H1 (cell line): Measurements from ENCODE around the gene NKAIN1.
"Not testable (repeated sequence)": the region's sequence is repeated elsewhere in the genome, so short reads cannot be mapped to it uniquely, and the experiment has no call there.

Experiments used
- KDM5A ChIP-seq: fragments of 200-600 bp; IDR thresholded peaks from 2 replicates; pipeline ENCODE4 v1.7.1; 2012; ENCODE audit warnings: mild to moderate bottlenecking, low read length, inconsistent platforms, mixed read lengths
- SUZ12 ChIP-seq: fragments of 200-600 bp; sonication (generic); IDR thresholded peaks from 2 replicates; pipeline ENCODE4 v1.6.1; 2012; ENCODE audit warnings: mild to moderate bottlenecking, inconsistent platforms, low read length, moderate library complexity, mixed read lengths
- TAF1 ChIP-seq: IDR thresholded peaks from 2 replicates; pipeline ENCODE4 v1.6.1; 2011; ENCODE audit warnings: mild to moderate bottlenecking, low read depth, low read length
- TF ChIP-seq, protein P1 (sequence below), 3 experiments: IDR thresholded peaks; 1 replicate in 2 of 3; 2 replicates in 1 of 3; pipeline versions ENCODE4 v1.5.1 to v1.6.1; 2011; ENCODE audit warnings: low read length in 3 of 3, mild to moderate bottlenecking in 3 of 3, inconsistent platforms in 2 of 3, low read depth in 1 of 3, moderate library complexity in 1 of 3; ENCODE audit not compliant: insufficient read depth in 1 of 3; ENCODE audit errors: control extremely low read depth in 1 of 3

DNA sequence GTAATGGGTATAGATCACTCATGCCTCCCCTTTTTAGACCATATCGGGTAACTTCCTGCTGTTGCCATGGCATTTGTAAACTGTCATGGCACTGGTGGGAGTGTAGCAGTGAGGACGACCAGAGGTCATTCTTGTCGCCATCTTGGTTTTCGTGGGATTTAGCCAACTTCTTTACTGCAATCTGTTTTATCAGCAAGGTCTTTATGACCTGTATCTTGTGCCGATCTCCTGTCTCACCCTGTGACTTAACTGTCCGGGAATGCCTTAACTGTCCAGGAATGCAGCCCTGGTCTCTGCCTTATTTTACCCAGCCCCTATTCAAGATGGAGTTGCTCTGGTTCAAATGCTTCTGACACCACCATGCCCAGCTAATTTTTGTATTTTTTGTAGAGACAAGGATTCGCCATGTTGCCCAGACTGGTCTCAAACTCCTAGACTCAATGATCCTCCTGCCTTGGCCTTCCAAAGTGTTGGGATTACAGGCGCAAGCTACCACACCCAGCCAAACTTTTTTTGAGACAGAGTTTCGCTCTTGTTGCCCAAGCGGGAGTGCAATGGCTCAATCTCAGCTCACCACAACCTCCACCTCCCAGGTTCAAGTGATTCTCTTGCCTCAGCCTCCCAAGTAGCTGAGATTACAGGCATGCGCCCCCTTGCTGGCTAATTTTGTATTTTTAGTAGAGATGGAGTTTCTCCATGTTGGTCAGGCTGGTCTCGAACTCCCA lies 100.7 kb downstream of the NKAIN1 start:
- TF ChIP-seq KDM5A, SUZ12, TAF1: not testable (repeated sequence)
- TF ChIP-seq, protein P1, sequence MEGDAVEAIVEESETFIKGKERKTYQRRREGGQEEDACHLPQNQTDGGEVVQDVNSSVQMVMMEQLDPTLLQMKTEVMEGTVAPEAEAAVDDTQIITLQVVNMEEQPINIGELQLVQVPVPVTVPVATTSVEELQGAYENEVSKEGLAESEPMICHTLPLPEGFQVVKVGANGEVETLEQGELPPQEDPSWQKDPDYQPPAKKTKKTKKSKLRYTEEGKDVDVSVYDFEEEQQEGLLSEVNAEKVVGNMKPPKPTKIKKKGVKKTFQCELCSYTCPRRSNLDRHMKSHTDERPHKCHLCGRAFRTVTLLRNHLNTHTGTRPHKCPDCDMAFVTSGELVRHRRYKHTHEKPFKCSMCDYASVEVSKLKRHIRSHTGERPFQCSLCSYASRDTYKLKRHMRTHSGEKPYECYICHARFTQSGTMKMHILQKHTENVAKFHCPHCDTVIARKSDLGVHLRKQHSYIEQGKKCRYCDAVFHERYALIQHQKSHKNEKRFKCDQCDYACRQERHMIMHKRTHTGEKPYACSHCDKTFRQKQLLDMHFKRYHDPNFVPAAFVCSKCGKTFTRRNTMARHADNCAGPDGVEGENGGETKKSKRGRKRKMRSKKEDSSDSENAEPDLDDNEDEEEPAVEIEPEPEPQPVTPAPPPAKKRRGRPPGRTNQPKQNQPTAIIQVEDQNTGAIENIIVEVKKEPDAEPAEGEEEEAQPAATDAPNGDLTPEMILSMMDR (IDR thresholded peaks at IDR 0.05; ENCODE audit: control extremely low read depth in 1 of 3, insufficient read depth in 1 of 3, low read depth in 1 of 3, low read length in 3 of 3), result not testable (repeated sequence)
